Transverse colon (tissue), 4 donors: ENCODE data around the gene PALM3. TPM values are rescaled to one million over a fixed set of nuclear protein-coding genes. Genes with fewer than 3 reads are reported as not detected.

Experiments
- DNase-seq: peaks from one replicate; pipeline ENCODE4 v3.0.0-alpha.2; 2019
- H3K27ac ChIP-seq, 4 donors: fragments of 200-600 bp; sonication (generic); 2 replicates each; pipeline ENCODE4 v1.5.1; 2016 to 2018; ENCODE audit warnings: inconsistent platforms in 4 of 4
- H3K27me3 ChIP-seq: fragments of 200-600 bp; sonication (generic); 2 replicates; pipeline ENCODE4 v1.5.1; 2017; ENCODE audit warnings: inconsistent platforms
- H3K36me3 ChIP-seq, 4 donors: fragments of 200-600 bp; sonication (generic); 2 replicates each; pipeline ENCODE4 v1.5.1; 2017 to 2019; ENCODE audit warnings: inconsistent platforms in 4 of 4
- H3K4me1 ChIP-seq, 4 donors: fragments of 200-600 bp; sonication (generic); 2 replicates each; pipeline ENCODE4 v1.5.1; 2017 to 2020; ENCODE audit warnings: inconsistent platforms in 4 of 4
- H3K4me3 ChIP-seq, 4 donors: fragments of 200-600 bp; sonication (generic); 1 replicate in 1 of 4; 2 replicates in 3 of 4; pipeline versions ENCODE4 v1.5.1 to v1.6.1; 2017 to 2019; ENCODE audit warnings: inconsistent platforms in 4 of 4
- H3K9me3 ChIP-seq, 2 donors: fragments of 200-600 bp; sonication (generic); 2 replicates each; pipeline ENCODE4 v1.5.1; 2017 to 2019; ENCODE audit warnings: inconsistent platforms in 2 of 2
- EP300 ChIP-seq: sonication (generic); formaldehyde crosslinking; IDR thresholded peaks from one replicate; pipeline ENCODE4 v1.6.1; 2017; ENCODE audit warnings: antibody characterized with exemption, low read depth
- POLR2A ChIP-seq: fragments of 450-650 bp; IDR thresholded peaks from one replicate; pipeline ENCODE4 v1.6.1; 2016; ENCODE audit warnings: antibody characterized with exemption, mild to moderate bottlenecking, moderate library complexity
- POLR2AphosphoS5 ChIP-seq, 3 donors: sonication (generic); formaldehyde crosslinking; IDR thresholded peaks; one replicate each; pipeline ENCODE4 v1.6.1; 2016; ENCODE audit warnings: antibody characterized with exemption in 3 of 3
- WGBS, 2 donors: methylation state at CpG; one replicate each; pipeline ENCODE4 v1.1.5; 2018; ENCODE audit warnings: low coverage in 1 of 2; 5-methylcytosine and 5-hydroxymethylcytosine counted together
- in situ Hi-C, 4 donors: fragments of 200-750 bp; cut with MboI; loops; one replicate each; pipeline versions ENCODE4 v1.15.0 to v1.15.1; 2017; ENCODE audit warnings: low sequenced_read_pairs in 3 of 4, low pct_ligation_motif_present in 1 of 4, low pct_unique_long_range_greater_than_20kb in 1 of 4
- intact Hi-C: fragments of 100-400 bp; cut with DNase I; formaldehyde crosslinking; loops from one replicate; pipeline ENCODE4 v1.15.1; 2023; ENCODE audit warnings: low total_unique reads
- total RNA-seq, 4 donors: library from RNA; depleted of rRNA; stranded (reverse); fragments of >200 nt; gene quantifications; one replicate each; pipeline ENCODE4 v1.1.0, GENCODE V29; 2016
- TF ChIP-seq, protein P1 (sequence below), 5 experiments: fragments of 200-600 bp in 3 of 5; fragments of 450-650 bp in 2 of 5; sonication (generic) in 3 of 5; IDR thresholded peaks; 1 replicate in 2 of 5; 2 replicates in 3 of 5; pipeline ENCODE4 v1.5.1; 2016 to 2017; ENCODE audit warnings: antibody characterized with exemption in 5 of 5, inconsistent platforms in 3 of 5, mild to moderate bottlenecking in 2 of 5, moderate library complexity in 1 of 5

PALM3 gene
- total RNA-seq, 4 donors from 2014 or later = 0.14 to 0.32 TPM; not detected in 2

DNA sequence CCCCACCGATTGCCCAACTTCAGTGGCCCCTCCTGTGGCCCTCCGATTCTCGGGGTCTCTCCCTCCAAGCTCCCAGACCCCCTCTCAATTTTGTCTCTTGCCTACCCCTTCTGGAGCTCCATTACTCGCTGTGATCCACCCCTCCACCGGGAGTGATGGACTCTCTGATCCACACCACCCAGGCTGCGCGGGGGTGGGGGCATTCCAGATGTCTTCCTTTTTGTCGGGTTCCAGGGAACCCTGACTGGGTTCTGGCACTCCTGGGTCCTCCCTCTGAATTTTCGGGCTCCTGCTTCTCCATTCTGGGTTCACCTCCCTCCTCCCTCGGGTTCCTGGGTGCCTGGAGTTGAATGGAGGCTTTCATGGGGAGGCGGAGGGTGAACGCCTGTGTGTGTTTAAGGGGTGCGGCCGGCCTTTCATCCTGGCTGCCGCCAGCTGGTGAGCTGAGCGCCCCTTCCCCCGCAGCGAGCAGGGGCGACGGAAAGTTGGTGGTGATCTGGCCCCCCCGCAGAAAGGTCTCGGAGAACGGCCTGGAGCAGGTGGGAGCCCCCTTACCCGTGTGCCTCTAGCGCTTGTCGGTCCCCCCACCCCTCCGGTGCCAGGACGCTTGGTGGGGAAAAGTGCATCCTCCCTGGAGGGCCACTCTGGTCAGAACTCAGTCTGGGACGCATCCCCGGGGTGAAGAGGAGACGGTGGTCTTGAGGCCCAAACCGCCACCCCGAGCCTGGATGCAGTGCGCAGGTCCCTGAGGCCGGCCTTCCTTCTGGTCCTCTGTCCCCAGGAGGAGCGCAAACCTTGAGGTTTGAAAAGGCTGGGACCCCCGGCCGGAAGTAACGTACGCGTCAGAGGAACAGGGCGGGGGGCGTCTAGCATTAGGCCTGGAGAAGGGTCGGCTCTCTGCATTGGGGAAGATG, 12.3 kb upstream of the PALM3 start:
- peaks cover 11 to 53% (median 31%) of the 10 kb centered on the region in 4 donors for H3K4me1 ChIP-seq
- in situ Hi-C loops = loop anchor here in 3 of 4 donors (10.0 to 25.0 kb wide), 3 partner anchors 187 to 487 kb away; partner anchors contain the start of gene NANOS3 (in 3 of the 3)

DNA sequence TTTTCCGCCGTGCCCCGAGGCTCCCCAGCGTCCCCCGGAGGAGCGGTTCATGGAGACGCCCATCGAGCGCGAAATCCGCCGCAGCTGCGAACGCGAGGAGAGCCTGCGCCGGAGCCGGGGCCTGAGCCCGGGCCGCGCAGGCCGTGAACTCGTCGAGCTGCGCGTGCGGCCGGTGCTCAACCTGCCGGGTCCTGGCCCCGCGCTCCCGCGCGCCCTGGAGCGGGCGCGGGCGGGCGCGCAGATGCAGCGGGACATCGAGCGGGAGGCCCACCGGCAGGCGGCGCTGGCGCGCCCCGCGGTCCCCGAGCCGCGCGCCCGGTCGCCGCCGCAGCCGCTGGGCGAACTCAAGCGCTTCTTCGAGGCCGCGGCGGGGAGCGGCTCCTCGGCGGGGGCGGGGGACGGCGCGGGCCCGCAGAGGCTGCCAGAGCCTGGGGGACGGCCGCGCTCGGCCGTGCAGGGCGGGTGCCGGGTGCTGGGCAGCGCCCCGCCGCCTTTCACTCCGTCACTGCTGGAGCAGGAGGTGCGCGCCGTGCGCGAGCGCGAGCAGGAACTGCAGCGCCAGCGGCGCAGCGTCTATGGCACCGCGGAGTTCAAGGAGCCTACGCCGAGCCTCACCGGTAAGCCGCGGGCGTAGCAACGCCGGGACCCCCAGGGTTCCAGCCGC, 11.5 kb upstream of the PALM3 start:
- Histone ChIP-seq H3K4me1 (peaks cover 11 to 52% (median 31%) of the 10 kb centered on the region in 4 donors), H3K9me3 (no peaks in the 10 kb centered on the region), H3K36me3 (no peaks in the 10 kb centered on the region), H3K27me3 (no peaks in the 10 kb centered on the region), H3K27ac (peak overlapping the region; percentile 95 to 98 (median 97)), H3K4me3 (peak overlapping the region; percentile 44 to 84 (median 70))
- TF ChIP-seq, protein P1, sequence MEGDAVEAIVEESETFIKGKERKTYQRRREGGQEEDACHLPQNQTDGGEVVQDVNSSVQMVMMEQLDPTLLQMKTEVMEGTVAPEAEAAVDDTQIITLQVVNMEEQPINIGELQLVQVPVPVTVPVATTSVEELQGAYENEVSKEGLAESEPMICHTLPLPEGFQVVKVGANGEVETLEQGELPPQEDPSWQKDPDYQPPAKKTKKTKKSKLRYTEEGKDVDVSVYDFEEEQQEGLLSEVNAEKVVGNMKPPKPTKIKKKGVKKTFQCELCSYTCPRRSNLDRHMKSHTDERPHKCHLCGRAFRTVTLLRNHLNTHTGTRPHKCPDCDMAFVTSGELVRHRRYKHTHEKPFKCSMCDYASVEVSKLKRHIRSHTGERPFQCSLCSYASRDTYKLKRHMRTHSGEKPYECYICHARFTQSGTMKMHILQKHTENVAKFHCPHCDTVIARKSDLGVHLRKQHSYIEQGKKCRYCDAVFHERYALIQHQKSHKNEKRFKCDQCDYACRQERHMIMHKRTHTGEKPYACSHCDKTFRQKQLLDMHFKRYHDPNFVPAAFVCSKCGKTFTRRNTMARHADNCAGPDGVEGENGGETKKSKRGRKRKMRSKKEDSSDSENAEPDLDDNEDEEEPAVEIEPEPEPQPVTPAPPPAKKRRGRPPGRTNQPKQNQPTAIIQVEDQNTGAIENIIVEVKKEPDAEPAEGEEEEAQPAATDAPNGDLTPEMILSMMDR (IDR thresholded peaks at IDR 0.05) = peak in 4 of 5 experiments; percentile 2 to 56 (median 26)
- TF ChIP-seq POLR2A = peak; percentile 63
- peak in 2 of 3 donors; percentile 41 to 79 for TF ChIP-seq POLR2AphosphoS5 (IDR thresholded peaks at IDR 0.05)
- no peak for TF ChIP-seq EP300
- intact Hi-C loops = loop anchor here (5.0 kb wide), 1 partner anchor 64 kb away; the partner anchor contains the start of gene ASF1B
- WGBS, 2 donors = 1% methylated on average over 72 of the region's 106 CpGs; no CpG with 5 or more reads in 1 of the 2 donors
- peak; percentile 80 for DNase-seq
- in situ Hi-C loops = loop anchor here in 3 of 4 donors (10.0 to 25.0 kb wide), 3 partner anchors 186 to 486 kb away; partner anchors contain the start of gene NANOS3 (in 3 of the 3)

More for the DNA sequence above, 12.3 kb upstream of the PALM3 start:
- WGBS, 2 donors = 0 to 2% methylated on average over 2 to 37 of the region's 44 CpGs
- peak in 2 of 3 donors; percentile 41 to 48 for TF ChIP-seq POLR2AphosphoS5 (IDR thresholded peaks at IDR 0.05)
- TF ChIP-seq EP300 = no peak
- peak; percentile 44 for TF ChIP-seq POLR2A
- TF ChIP-seq, protein P1 (IDR thresholded peaks at IDR 0.05) = no peak
- H3K27me3 ChIP-seq = no peaks in the 10 kb centered on the region
- no peaks in the 10 kb centered on the region for H3K9me3 ChIP-seq
- H3K4me3 ChIP-seq = peak overlapping the region; percentile 44 to 84 (median 70)
- intact Hi-C loops = loop anchor here (2.0 to 5.0 kb wide), 2 partner anchors 63 to 193 kb away; partner anchors contain the start of gene ASF1B
- no peaks in the 10 kb centered on the region for H3K36me3 ChIP-seq
- peak; percentile 78 for DNase-seq
- H3K27ac ChIP-seq = peak overlapping the region; percentile 95 to 98 (median 97)

DNA sequence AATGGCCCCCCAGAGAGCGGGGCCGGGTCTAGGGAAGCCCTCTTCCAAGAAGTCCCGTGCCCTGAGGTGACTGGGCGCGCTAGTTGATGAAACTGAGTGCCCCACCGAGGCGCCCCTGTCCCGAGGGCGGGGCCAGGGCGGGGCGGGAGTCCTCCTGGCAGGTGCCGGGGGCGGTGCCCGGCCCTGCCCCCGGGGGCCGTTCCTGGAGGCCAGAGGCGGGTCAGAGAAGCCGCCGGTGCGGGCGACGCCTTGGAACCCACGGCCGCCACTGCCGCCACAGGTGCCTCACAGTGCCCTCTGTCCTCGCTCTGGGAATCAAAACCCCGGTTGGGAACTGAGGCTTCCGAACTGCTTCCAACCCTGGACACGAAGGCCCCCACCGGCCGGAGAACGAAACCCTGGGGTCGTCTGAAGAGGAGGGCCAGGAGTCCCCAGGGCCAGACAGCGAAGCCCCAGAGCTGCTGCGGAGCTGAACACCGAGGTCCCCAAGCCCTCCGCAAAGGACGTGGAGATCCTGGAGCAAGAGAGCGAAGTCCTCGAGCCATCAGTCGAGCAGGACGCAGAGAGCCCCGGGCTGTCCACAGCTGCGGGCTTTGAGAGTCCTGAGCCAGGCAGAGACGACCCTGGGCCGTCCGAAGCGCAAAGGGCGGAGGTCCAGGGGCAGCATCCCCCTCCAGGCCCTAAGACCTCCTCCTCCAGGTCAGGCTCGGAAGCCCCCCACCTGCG, 10.8 kb upstream of the PALM3 start, which contains the start of gene MISP3:
TSS of gene MISP3 (plus strand) at position 252 of the 726 bp plus-strand sequence. CDS start 524 bp downstream, outside the sequence.
- no peaks in the 10 kb centered on the region for H3K36me3 ChIP-seq
- TF ChIP-seq, protein P1 (IDR thresholded peaks at IDR 0.05) = peak in 2 of 5 experiments; percentile 23 to 40
- no peak for TF ChIP-seq EP300
- peak; percentile 76 for TF ChIP-seq POLR2A
- TF ChIP-seq POLR2AphosphoS5 (IDR thresholded peaks at IDR 0.05) = peak; percentile 46 to 78 (median 69)
- H3K4me1 ChIP-seq = peaks cover 11 to 48% (median 31%) of the 10 kb centered on the region in 4 donors
- peak within 1 kb of the TSS; percentile 95 to 98 (median 97) for H3K27ac ChIP-seq
- intact Hi-C loops (loop anchor here (5.0 kb wide), 1 partner anchor 65 kb away; the partner anchor contains the start of gene ASF1B), in situ Hi-C loops (loop anchor here in 3 of 4 donors (10.0 to 25.0 kb wide), 3 partner anchors 185 to 485 kb away; partner anchors contain the start of gene NANOS3 (in 3 of the 3))
- DNase-seq = peak; percentile 92
- H3K27me3 ChIP-seq = no peaks in the 10 kb centered on the region
- H3K9me3 ChIP-seq = no peaks in the 10 kb centered on the region
- 1% methylated on average over 40 of the region's 51 CpGs; no CpG with 5 or more reads in 1 of the 2 donors for WGBS, 2 donors
- peak within 1 kb of the TSS; percentile 44 to 84 (median 70) for H3K4me3 ChIP-seq
